HT-29 (cell line): ENCODE measurements around the gene GMFB. TPM values are rescaled to one million over a fixed set of nuclear protein-coding genes. Genes with fewer than 3 reads are reported as not detected.
"Not testable (repeated sequence)": the region's sequence is repeated elsewhere in the genome, so short reads cannot be mapped to it uniquely, and the experiment has no call there.

Experiments
- DNase-seq: peaks from one replicate; pipeline ENCODE4 v3.0.0-alpha.2; 2015; ENCODE audit warnings: low spot score
- total RNA-seq: library from RNA; depleted of rRNA; stranded (reverse); fragments of >200 nt; shearing (Covaris generic); gene quantifications from 2 replicates; pipeline ENCODE4 v1.2.3, GENCODE V29; 2014

Gene GMFB
- total RNA-seq, 1 experiment from 2014 or later, result 15.6 TPM

GRCh38 chr14:54458536-54458935 is 30.2 kb downstream of the GMFB start:
- not testable (repeated sequence) for DNase-seq

GRCh38 chr14:54457609-54457996 is 31.2 kb downstream of the GMFB start:
- no peak for DNase-seq

- DNase-seq, result not testable (repeated sequence)
Measured at GRCh38 chr14:54456820-54457608, 31.8 kb downstream of the GMFB start.

- no peak for DNase-seq
Measured at GRCh38 chr14:54455363-54455762, 33.4 kb downstream of the GMFB start.

GRCh38 chr14:54453990-54454389 is 34.8 kb downstream of the GMFB start:
- DNase-seq, result not testable (repeated sequence)

- DNase-seq, result no peak
Measured at GRCh38 chr14:54453252-54453651, 35.5 kb downstream of the GMFB start.

- no peak for DNase-seq
Measured at GRCh38 chr14:54451961-54452360, 36.8 kb downstream of the GMFB start.

GRCh38 chr14:54451121-54451601 is 37.6 kb downstream of the GMFB start:
- no peak for DNase-seq

- DNase-seq, result no peak
Measured at GRCh38 chr14:54450535-54450934, 38.2 kb downstream of the GMFB start.

GRCh38 chr14:54447231-54447692 is 41.5 kb downstream of the GMFB start:
- DNase-seq, result peak; percentile 42

- no peak for DNase-seq
Measured at GRCh38 chr14:54446161-54446693, 42.6 kb downstream of the GMFB start.

- no peak for DNase-seq
Measured at GRCh38 chr14:54444681-54445080, 44.1 kb downstream of the GMFB start.

- DNase-seq, result no peak
Measured at GRCh38 chr14:54443981-54444380, 44.8 kb downstream of the GMFB start.

GRCh38 chr14:54442961-54443360 is 45.8 kb downstream of the GMFB start:
- not testable (repeated sequence) for DNase-seq

- peak; percentile 91 for DNase-seq
Measured at GRCh38 chr14:54440873-54441868, 47.6 kb downstream of the GMFB start, which contains the start of gene CNIH1. Gene CNIH1, minus strand, starts transcription at chr14:54441374. Its CDS starts 47 bp downstream, at chr14:54441327.

- no peak for DNase-seq
Measured at GRCh38 chr14:54440476-54440872, 48.3 kb downstream of the GMFB start.

- DNase-seq, result peak; percentile 16
Measured at GRCh38 chr14:54440037-54440436, 48.7 kb downstream of the GMFB start.

GRCh38 chr14:54438703-54439102 is 50.1 kb downstream of the GMFB start:
- no peak for DNase-seq

GRCh38 chr14:54437954-54438353 is 50.8 kb downstream of the GMFB start:
- DNase-seq, result not testable (repeated sequence)

GRCh38 chr14:54435500-54435981 is 53.2 kb downstream of the GMFB start:
- no peak for DNase-seq

- no peak for DNase-seq
Measured at GRCh38 chr14:54428527-54428926, 60.3 kb downstream of the GMFB start.
